GM12892 (cell line): ENCODE data around the gene BMP6.

Source experiments
- POLR2A ChIP-seq: IDR thresholded peaks from 2 replicates; pipeline ENCODE4 v1.6.1; 2011; ENCODE audit warnings: low read depth, low read length, control low read depth
- POLR2AphosphoS5 ChIP-seq: IDR thresholded peaks from 2 replicates; pipeline ENCODE4 v1.6.1; 2011; ENCODE audit warnings: low read depth, low read length, control low read depth

- TF ChIP-seq POLR2A = no peak
- TF ChIP-seq POLR2AphosphoS5 = no peak
These were observed 22.1 kb downstream of the BMP6 start for GRCh38 chr6:7747901-7748504.
